ENCODE results near the gene ANP32A.
"Not testable (repeated sequence)": the region's sequence is repeated elsewhere in the genome, so short reads cannot be mapped to it uniquely, and the experiment has no call there.

Gene ANP32A

DNA sequence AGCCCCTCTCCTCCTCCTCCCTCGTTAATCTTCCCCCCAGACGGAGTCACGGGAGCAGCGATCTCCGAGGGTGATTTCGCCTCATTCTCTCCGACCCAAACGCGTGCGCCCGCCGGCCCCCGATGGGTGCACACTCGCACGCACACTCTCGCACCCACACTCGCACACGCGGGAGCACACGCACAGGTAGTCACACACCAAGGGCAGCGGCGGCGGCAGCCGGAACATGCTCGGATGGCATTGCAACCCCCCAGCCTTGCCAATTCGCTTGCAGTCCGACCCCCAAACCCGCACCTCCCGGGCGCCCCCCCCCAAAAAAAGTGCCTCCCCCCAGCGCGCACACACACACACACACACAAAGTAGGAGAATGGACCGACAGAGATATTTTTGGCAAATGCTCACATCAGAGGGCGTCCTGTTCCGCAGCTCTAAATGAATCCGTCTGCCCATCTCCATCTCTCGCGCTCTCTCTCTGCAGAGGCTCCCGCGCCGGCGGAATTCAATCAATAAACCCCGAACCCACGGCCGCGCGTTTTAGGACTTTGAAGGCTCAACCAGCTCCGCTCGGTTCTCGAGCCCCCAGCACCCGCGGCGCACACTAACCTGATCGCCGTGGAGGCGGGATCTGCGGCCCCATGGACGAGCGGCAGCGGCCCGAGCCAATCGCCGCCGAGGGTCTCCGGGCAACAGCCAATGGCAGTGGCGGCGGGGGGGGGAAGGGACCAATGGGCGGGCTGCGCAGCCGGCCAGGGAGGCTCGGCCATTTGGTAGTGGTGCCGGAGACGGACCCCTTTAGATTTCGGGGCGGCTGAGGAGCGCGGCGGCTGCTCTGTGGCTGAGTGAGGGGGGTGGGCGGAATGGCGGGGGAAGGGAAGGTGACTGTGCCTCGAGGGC lies at the start of gene ANP32A:
TSS of gene ANP32A (minus strand) at position 601 of the 895 bp plus-strand sequence. CDS start at position 457, 144 bp downstream.
- peak; percentile 93 to 97 for DNase-seq (ENCODE audit: low read depth in 2 of 2)

DNA sequence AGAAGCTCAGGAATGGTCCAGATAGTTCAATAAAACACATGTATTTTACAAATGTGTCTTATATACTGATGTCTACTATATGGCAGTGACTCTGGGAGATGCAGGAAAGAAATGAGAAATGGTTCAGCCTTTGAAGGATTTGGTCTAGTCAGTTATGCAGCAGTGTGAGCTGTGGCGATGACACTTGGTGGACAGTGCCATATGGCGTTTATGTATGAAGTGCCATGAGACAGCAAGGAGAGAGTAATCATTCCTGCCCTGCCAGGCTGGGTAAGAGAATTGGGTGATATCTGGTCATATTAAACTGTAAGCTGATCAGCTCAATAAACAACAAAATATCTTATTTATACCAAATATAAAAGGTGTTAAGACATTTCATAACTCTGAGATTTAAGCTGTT lies 47.6 kb upstream of the ANP32A start:
- no peak for DNase-seq (ENCODE audit: low read depth in 2 of 2)

DNA sequence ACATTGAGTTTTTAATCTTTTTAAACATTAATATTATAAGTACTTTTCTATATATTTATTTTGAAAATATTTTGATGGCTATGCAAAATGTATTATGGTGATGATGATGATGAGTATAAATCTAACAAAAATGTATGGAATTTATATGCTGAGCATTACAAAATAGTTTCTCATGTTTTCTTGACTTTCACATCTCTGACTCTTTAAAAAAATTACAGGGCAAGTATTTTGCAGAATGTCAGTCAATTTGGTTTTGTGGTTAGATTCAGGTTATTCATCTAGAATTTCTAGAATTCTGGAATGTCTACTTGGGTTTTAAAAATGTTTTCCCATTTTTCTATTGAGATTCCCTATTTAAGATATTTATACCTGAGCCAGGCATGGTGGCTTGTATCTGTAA lies 41.7 kb upstream of the ANP32A start:
- no peak for DNase-seq (ENCODE audit: low read depth in 2 of 2)

DNA sequence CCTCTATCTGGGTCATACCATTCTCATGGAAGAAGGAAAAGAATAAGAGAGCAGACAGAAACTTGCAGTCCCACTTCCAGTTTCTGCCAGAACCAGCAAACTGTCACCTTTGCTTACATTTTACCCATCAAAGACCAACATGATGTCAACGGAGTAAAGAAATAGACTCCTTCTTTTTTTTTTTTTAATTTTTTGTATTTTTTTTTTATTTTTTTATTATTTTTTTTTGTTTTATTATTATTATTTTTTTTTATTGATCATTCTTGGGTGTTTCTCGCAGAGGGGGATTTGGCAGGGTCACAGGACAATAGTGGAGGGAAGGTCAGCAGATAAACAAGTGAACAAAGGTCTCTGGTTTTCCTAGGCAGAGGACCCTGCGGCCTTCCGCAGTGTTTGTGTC lies 38.0 kb upstream of the ANP32A start:
- DNase-seq (ENCODE audit: low read depth in 2 of 2), result not testable (repeated sequence)

DNA sequence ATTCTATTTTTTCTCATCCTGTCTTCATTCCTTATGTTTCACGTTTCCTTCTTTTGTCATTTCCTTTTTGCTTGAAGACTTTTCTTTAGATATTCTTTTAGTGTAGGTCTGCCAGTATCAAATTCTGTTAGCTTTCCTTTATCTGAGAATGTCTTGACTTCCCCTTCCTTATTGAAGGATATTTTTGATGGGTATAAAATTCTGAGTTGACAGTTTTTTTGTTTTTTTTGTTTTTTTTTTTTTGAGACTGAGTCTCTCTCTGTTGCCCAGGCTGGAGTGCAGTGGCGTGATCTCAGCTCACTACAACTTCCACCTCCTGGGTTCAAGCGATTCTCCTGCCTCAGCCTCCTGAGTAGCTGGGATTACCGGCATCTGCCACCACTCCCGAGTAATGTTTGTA lies 36.7 kb upstream of the ANP32A start:
- DNase-seq (ENCODE audit: low read depth in 2 of 2), result not testable (repeated sequence)

DNA sequence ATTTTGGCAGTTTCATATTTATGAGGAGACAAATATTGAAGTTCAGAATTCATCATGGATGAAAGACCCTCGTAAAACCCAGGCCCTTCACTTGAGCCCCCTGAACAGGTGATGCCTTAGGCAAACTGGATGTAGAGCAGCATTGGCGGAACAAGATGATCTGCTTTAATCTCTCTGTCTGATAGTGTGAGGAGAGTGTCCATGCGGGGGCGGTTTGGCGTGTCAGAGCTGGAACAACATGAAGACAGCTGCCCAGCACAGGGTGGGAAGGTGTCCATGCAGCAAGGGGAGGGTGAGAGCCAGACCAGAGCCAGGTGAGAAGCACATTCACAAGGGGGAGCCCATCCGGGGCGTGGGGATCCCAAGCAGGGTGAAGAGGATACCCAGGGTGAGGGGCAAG lies 31.8 kb upstream of the ANP32A start:
- no peak for DNase-seq (ENCODE audit: low read depth in 2 of 2)

DNA sequence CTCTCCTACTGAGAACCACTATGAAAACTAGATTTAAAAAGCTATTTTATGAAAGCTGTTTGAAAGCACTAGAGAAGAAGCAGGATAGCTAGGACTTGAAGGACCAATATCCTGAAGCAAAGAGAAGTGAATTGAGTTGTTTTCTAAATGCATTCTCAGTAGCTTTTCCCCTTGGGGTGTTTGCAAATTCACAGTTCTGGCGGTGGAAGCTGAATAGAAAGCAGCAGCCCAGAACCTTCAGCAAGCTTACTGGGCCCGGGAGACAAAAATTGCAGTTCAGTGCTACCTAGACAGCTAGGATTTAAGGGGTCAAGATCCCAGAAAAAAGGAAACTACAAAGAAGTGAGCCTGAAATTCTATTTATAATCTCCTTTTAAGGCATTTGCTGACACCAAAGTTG lies 31.3 kb upstream of the ANP32A start:
- DNase-seq (ENCODE audit: low read depth in 2 of 2), result no peak

DNA sequence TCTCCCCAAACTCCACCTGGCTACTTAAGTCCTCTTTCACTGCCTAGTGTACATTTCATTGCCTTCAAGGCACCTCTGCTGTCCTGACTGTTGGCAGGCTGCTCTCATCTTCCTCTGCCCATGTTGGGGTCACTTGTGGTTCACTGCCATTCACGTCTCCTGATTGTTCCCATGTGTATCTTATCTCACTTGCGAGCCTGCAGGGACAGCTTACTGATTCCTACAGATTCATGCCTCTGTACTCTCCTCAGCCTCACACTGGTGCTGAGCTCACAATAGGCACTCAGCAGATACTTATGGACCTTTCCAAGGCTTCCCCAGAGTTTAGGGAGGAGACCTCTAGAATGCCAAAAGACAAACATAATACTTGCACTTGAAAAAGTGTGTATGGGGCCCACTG lies 28.8 kb upstream of the ANP32A start:
- DNase-seq (ENCODE audit: low read depth in 2 of 2), result no peak

DNA sequence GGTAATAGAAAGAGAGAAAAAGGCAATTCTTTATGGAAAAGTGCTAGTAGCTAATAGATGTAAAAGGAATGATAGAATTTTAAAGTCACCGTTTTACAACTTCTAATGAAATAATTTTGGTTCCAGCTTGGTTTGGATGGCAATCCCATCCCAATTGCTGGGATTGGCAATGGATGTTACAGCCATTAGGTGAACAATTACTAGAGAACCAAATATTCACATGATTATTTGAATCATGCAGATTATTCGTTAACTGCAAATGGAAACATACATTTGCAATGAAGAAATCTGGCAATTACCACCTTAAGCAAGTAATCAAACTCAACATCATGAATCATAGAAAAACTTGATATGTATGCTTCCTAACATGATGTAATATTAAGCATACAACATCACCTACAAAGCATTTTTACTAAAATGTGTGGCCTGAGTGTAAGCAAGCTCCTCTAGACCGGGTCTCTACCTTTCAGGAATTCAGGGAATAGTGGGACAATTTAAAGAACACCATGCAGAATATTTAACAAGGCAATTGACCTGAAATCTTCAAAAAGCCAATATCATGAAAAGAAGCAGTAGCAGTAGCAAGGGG lies 26.2 kb upstream of the ANP32A start:
- no peak for DNase-seq (ENCODE audit: low read depth in 2 of 2)

DNA sequence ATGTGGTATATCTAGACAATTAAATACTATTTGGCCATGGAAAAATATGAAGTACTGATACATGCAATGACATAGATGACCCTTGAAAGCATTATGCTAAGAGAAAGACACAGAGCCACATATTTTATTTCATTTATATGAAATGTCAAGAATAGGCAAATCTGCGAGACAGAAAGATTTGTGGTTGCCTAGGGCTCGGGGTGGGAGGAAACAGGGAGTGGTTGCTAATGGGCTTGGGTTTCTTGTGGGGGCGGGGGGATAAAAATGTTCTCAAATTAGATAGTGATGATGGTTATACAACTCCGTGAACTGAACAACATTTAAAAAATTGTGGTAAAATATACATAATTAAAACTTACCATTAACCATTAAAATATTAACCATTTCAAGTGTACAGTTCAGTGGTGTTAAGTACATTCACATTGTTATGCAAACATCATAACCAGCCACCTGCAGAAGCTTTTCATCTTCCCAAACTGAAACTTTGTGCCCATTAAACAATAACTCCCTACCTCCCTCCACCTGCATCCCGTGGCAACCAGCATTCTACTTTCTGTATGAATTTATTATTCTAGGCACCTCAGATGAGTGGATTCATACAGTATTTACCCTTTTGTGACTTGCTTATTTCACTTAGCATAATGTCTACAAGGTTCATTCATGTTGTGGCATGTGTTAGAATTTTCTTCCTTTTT lies 24.3 kb upstream of the ANP32A start:
- DNase-seq (ENCODE audit: low read depth in 2 of 2), result no peak

DNA sequence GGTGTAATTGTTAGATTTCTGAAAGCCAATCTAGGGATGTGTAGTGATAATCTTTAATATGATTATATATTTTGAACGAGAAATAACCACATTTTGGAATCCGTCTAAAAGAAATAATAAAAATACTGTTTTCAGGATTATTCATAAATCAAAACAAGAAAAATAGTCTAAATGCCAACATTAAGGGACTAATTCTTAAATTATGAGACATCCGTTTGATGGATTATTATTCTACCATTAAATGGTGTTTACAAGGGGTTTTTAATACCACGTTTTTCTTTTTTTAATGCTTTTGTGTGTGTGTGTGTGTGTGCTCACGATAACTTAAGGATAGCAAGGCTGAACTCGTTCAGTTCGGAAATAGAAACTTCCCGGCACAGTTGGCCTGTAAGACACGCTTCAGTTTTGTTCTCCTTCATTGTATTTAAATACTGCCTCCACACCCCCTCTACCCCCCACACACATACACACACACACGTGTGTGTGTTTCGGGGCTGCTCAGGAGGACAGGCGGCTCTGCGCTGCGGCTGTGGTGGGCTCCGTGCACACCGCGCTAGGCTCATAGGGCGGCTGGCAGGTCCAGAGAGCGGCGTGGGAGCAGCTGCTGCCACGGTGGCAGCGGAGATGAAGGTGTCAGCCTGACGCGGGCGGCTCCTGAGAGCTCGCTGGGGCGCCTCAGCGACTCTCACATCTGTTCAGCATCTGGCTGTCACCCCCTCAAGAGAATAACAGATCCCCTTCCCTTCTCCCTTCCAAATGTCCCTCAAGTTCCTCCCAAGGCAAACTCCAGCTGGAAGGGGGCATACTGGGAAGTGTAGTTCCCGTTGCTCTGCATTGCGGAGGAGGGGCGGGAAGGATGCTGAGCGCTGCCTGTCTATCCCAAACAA lies 23.0 kb upstream of the ANP32A start:
- DNase-seq (ENCODE audit: low read depth in 2 of 2), result peak in 1 of 2 donors; percentile 18

DNA sequence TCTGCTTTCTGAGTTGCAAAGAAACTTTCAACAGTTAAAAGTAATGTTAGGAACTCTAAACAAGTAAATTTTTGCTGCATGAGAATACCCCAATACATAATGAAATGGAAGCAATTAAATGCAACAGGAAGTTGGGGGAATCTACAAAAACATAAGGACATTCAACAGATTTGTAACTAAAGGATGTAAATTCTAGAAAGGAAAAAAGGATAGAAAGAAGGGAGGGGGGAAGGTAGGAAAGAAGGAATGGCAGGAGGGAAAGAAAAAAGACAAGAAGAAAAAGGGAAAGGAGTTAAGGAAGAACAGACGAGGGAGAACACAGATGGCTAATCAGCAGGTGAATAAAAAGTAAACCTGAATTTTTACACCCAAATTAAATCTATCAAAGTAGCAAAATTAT lies 22.3 kb upstream of the ANP32A start:
- DNase-seq (ENCODE audit: low read depth in 2 of 2), result no peak

DNA sequence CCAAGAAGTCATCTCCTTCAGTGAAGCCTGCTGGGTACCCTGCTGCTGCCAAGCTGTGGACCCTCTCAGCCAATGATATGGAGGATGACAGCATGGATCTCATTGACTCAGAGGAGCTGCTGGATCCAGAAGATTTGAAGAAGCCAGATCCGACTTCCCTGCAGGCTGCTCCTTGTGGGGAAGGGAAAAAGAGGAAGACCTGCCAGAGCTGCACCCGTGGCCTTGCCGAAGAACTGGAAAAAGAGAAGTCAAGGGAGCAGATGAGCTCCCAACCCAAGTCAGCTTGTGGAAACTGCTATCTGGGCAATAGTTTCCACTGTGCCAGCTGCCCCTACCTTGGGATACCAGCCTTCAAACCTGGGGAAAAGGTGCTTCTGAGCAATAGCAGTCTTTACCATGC lies 13.7 kb upstream of the ANP32A start:
- no peak for DNase-seq (ENCODE audit: low read depth in 2 of 2)

DNA sequence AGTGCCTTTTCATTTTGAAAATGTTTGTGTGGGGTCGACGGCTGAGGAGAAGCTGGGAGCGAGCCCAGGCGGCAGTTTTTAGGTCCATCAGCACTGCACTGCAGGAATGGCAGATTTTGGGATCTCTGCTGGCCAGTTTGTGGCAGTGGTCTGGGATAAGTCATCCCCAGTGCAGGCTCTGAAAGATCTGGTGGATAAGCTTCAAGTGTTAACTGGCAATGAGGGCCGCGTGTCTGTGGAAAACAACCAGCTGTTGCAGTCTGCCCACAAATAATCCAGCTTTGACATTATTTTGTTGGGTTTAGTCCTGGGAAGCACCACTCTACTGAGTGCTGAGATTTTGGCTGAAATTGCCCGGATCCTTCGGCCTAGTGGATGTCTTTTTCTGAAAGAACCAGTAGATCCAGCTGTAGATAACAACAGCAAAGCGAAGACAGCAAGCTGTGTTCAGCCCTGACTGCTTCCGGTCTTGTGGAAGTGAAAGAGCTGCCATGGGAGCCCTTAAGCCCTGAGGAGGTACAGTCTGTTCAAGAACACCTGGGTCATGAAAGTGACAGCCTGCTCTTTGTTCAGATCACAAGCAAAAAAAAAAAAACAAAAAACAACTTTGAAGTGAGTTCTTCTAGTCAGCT lies 13.1 kb upstream of the ANP32A start:
- DNase-seq (ENCODE audit: low read depth in 2 of 2), result no peak

DNA sequence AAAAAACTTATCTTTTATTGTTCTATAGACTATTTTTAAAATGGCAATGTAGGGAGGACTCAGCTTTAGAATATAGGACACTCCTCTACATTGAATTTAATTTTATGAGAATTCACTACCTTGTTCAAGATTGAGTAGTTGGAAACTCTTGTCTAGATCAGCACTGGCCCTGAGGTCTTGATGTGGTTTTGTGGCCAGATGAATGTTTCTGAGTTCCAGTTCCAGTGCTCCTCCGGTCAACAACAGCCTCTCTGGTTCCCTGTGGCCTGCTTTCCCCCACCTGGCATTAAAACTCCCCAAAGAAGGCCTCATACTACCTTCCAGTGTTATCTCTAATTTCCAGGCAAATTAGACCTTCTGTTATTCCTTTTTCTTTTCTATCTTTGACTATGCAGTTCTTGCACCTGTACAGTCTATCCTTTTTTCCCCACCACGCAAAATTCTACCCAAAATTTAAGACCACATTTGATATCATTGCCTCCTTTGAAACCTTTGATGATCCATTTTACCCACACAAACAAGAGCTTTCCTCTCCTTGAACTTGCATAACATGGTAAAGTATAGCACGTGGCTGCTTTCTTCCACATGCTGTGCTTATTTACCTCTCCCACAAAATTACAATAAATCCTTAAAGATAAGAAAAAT lies 9.6 kb upstream of the ANP32A start:
- no peak for DNase-seq (ENCODE audit: low read depth in 2 of 2)

DNA sequence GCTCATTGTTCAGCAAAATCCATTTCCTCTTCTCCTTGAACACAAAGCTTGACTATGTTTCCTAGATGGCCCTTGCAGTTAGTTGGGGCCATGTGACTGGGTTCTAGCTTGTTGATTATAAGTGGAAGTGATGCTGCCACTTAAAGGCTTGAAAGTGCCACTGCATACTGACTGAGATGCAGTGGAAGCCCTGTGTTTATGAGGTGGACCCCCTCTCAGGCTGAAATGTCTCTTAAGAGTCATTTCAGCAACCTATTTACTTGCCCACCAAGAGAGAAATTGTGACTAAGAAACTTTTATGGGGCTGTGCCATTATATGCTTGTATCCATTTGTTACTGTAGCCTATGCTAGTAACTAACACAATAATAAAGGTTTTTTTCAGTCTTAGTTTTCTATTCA lies 8.4 kb upstream of the ANP32A start:
- DNase-seq (ENCODE audit: low read depth in 2 of 2), result no peak

DNA sequence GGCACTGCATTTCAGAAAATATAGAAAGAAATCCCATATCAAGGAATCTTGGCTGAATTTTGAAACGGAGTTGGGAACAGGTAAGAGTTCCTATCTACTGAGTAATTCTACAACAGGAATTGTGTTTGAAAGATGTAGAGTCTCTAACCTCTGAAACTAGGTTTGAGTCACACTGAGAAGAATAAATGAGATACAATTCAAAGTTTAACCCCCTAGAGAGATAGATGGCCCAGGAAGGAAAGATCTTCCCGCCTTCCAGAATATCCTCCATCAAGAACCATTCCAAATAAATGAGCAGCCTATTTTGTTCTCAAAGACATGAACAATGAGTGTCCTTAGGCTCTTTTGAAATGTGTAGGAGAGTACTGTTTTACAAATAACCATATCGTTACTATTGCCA lies 2.9 kb upstream of the ANP32A start:
- no peak for DNase-seq (ENCODE audit: low read depth in 2 of 2)

DNA sequence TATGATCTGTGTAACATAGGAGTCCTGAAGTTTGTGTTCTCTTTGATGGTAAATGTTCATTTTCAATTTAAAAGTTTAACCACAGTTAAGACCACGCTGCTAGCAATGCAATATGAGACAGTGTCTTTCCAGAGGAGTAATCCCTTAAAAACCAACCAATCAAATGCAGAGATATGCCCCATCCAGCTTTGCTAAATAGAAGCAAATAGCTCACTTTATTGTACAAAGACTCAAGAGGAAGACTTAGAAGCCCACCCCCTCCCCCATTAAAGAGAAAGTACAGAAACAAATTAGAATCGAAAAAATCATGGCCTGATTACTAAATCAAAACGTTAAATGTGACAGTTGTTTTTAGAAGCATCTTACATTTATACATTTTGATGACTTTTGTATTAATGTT lies 2.1 kb upstream of the ANP32A start:
- DNase-seq (ENCODE audit: low read depth in 2 of 2), result no peak

DNA sequence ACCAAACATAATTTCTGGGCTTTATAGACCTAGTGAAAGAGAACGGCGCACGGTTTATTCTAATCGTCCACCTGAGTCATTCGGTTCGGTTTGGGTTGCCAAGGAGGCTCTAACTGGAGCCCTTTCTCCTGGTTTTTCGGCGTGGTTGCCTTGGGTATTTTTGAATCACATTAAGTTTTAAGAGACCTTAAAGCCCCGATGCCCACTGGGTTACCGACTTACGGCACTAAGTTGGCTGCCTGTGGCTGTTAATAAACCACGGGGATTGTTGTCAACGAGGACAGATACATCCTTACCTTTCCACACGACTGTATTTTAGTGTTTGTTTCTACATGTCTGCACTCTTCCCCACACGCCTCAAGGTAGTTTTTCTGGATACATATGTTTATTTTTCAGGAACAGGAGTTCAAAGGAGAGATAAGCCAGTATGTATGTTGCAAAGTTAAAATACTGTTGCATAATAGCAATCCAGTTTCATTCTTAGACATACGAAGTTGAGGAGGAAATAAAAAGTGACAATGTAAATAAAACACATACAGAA lies 1.2 kb upstream of the ANP32A start:
- DNase-seq (ENCODE audit: low read depth in 2 of 2), result no peak

DNA sequence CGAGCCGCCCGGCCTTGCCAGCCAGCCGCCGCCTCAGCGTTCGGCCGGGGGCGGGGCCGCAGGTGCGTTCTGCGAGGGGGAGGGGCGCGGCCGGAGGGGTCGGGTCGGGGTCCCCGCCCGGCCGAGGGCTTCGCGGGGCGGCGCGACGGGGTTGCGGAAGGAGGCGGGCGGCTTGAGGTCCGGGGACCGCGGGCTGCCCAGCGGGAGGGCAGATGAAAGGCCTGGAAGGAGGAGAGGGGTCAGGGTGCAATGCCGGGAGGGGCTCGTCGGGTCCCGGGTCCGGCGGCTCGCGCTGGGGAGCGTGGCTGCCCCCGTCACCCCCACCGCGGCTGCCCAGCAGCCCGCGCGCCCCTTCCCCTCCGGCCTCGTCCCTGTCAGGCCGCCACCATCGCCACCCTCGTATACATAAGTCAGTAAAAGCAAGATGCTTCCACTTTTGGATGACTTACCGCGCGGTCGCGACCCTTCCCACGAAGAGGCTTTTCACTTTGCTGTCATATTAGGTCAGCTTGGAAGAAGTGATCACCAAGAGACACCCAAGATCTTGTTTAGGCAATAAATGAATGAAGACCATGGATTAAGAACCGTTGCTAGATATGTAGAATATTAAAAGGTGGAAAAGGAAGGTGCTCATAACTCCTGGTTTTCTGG lies 620 bp upstream of the ANP32A start:
- no peak for DNase-seq (ENCODE audit: low read depth in 2 of 2)

Data from stimulated activated CD4-positive, alpha-beta T cell treated with anti-CD3 and anti-CD28 coated beads, Interleukin-1b, Interleukin-23, amount 100 ng/mL, for 1 hour (primary cell).